D721Med (cell line): ENCODE results near the gene STK10.

Experiments used
- DNase-seq: peaks from one replicate; pipeline ENCODE4 v3.0.0; 2011; ENCODE audit warnings: low spot score; ENCODE audit not compliant: insufficient read length
- FAIRE-seq: peaks from 2 replicates; lab custom pipeline; 2011; peaks lifted over from hg19 to GRCh38; lab: Jason Lieb, UNC
- TF ChIP-seq, protein P1 (sequence below): IDR thresholded peaks from 2 replicates; pipeline ENCODE4 v1.5.1; 2012; ENCODE audit warnings: mild to moderate bottlenecking, control low read depth; ENCODE audit not compliant: insufficient read depth; ENCODE audit errors: missing control alignments

The STK10 gene

DNA sequence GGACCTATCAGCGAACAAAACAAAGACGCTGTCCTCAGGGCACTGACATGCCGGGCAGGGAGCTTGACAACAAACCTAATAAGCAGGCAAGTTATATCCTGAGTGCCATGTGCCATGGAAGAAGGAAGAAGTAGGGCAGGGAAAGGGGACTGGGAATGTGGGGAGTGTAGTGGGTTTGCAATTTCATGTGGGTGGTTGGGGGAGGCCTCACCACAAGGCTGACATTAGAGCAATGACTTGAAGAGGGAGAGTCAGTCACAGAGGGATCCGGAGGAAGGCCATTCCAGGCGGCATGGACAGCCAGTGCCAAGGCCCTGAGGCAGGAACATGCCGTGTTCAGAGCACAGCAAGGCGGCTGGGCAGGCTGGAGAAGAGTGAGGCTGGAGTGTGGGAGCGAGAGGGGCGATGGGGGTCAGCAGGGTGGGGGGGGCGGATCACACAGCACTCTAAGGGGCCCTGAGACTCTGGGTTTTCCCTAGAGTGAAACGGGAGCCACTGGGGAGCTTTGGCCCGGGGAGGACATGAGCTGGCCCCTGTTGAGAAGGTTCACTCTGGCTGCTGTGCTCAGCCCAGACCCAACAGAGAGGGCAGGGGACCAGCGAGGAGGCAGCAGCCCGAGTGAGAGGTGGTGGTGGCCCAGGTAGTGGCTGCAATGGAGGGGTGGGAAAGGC is 86.3 kb downstream of the STK10 start:
- DNase-seq (no peak), FAIRE-seq (no peak)
- TF ChIP-seq, protein P1, sequence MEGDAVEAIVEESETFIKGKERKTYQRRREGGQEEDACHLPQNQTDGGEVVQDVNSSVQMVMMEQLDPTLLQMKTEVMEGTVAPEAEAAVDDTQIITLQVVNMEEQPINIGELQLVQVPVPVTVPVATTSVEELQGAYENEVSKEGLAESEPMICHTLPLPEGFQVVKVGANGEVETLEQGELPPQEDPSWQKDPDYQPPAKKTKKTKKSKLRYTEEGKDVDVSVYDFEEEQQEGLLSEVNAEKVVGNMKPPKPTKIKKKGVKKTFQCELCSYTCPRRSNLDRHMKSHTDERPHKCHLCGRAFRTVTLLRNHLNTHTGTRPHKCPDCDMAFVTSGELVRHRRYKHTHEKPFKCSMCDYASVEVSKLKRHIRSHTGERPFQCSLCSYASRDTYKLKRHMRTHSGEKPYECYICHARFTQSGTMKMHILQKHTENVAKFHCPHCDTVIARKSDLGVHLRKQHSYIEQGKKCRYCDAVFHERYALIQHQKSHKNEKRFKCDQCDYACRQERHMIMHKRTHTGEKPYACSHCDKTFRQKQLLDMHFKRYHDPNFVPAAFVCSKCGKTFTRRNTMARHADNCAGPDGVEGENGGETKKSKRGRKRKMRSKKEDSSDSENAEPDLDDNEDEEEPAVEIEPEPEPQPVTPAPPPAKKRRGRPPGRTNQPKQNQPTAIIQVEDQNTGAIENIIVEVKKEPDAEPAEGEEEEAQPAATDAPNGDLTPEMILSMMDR = no peak

DNA sequence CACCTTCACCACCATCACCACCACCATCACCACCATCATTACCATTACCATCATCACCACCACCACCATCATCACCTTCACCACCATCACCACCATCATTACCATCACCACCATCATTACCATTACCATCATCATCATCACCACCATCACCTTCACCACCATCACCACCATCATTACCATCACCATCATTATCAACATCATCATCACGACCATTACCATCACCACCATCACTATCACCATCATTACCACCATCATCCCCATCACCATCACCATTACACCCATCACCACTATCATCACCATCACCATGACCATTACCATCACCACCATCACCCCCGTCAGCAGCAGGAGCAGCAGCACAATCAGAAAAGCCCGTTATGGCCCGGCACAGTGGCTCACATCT is 89.1 kb downstream of the STK10 start:
- FAIRE-seq = no peak
- no peak for DNase-seq
- TF ChIP-seq, protein P1 = no peak

DNA sequence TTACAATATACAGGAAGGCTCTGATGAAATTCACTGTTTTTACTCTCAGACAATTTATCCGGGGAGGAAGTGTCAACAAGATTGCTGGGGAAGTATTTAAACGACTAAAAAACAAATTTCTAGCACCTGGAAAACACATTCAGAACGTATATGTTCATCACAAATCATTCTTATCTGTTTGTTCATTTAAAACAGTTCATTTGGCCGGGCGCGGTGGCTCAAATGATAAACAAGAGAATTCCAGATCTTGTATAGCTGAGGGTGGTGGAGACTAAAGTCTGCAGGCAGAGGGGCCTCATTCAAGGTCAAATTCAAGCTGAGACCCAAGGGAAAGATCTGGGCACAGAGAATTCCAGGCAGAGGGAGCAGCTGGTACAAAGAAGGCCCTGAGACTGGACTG is 90.0 kb downstream of the STK10 start:
- TF ChIP-seq, protein P1 = no peak
- no peak for FAIRE-seq
- no peak for DNase-seq

DNA sequence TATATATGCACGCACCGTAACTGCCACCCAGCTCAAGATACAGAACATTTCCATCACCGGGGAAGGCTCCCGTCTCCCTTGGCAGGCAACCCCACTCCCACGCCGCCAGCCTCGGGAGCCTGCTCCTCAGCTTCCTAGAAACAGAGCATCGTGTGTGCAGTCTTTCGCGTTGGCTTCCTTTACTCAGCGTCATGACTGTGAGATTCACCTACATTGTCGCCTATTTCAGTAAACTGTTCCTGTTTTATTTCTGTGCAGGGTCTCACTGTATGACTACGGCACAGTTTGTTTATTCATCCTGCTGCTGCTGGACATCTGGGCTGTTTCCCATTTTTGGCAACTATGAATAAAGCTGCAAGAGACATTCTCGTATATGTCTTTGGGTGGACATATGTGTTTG is 90.7 kb downstream of the STK10 start:
- DNase-seq (no peak), FAIRE-seq (no peak)
- TF ChIP-seq, protein P1 = no peak

DNA sequence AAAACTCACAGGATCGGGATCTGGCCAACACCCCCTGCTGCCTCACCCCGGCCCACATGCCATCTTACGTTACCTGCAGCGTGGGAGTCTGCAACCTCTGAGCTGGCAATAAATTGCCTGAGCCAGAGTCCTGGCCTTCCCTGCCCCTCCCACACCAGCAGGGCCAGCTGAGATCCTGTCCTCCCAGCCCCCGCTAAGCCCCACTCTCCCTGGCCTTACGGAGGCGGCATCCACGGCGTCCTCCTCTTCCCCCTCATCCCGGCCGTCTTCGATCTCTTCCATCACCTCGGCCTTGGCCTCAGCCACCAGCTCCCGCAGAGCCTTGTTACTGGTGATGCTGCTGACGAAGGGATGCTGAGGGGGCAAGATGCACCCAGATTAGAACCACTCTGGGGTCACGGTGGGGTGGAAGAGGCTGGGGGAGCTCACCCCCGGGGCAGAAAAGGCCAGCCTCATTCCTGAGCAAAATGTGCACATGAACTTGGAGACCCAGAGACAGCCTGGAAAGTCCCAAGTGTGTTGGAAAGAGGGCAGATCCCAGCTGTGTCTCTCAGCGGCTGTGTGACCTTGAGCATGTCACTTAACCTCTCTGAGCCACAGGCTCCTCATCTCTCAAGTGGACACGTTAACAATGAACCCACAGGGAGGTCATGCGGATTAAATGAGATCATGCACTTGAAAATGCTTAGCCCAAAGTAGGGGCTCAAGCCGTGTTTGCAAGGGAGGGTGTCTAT is 91.7 kb downstream of the STK10 start:
- DNase-seq (no peak), FAIRE-seq (no peak)
- TF ChIP-seq, protein P1 = no peak

DNA sequence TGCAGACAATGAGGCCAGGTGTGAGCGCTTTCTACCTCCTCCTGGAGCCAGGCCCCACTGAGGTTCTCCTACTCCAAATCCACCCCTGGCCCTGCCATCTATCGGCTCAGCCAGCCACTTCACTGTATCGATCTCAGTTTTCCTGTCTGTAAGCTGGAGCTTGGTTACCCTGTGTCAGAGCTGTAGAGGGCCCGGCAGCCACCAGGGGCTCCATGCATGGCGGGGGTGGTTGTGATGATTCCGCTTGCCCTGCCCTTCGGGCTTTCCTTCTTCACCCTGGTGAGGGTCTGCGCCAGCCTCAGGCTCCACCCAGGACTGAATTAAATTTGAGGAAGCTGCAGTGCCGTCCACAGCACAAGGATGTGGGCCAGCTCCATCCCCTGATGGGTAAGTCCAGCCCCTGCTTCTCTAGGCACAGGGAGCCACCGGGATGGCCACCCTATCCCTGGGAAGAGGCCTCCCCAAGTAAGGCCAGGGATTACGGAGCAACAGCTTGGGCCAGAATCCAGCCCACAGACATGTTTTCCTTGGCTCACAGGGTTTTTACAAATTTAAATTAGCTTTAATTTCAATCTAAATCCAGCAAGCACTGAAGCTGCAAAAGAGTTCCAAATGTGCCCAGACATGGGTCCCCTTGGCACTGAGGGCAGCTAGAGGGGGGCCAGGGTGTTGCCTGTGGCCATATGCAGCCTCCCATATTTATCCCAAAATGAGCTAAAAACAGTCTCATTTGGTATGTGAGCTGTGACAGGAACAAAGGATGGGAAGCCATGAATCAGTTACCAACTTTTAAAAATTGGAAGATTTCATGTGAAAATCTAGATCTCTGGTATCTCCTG is 92.4 kb downstream of the STK10 start:
- TF ChIP-seq, protein P1 = no peak
- no peak for FAIRE-seq
- no peak for DNase-seq
